ENCODE results near the gene FBXL3. TPM values are rescaled to one million over a fixed set of nuclear protein-coding genes. Genes with fewer than 3 reads are reported as not detected.
A peak's percentile ranks its signal among the peaks of the same experiment; 100 is the strongest.
"Not testable (repeated sequence)": the region's sequence is repeated elsewhere in the genome, so short reads cannot be mapped to it uniquely, and the experiment has no call there.

Gene FBXL3
- polyA plus RNA-seq, 3 donors, result 9.2 to 31.2 (median 27.0) TPM

- H3K27ac ChIP-seq (ENCODE audit: low read depth, low read length), result no peak overlapping the region
- 89 to 97% (median 90%) methylated on average over 6 of the region's 6 CpGs for WGBS, 3 donors
Measured at GRCh38 chr13:77031656-77032243, 4.8 kb upstream of the FBXL3 start.

GRCh38 chr13:77029436-77029835, 2.5 kb upstream of the FBXL3 start:
- no peak overlapping the region for H3K27ac ChIP-seq (ENCODE audit: low read depth, low read length)
- 76 to 100% (median 94%) methylated on average over 1 of the region's 1 CpG for WGBS, 3 donors

GRCh38 chr13:77028202-77028601, 1.2 kb upstream of the FBXL3 start:
- no peak overlapping the region for H3K27ac ChIP-seq (ENCODE audit: low read depth, low read length)
- WGBS, 3 donors, result 63 to 77% (median 67%) methylated on average over 5 of the region's 5 CpGs

GRCh38 chr13:77026255-77026860, 601 bp downstream of the FBXL3 start:
- 0 to 1% (median 1%) methylated on average over 33 to 62 of the region's 62 CpGs for WGBS, 3 donors
- peak overlapping the region; percentile 76 for H3K27ac ChIP-seq (ENCODE audit: low read depth, low read length)

GRCh38 chr13:77022341-77022740, 4.6 kb downstream of the FBXL3 start:
- 43 to 61% (median 46%) methylated on average over 3 of the region's 3 CpGs for WGBS, 3 donors
- no peak overlapping the region for H3K27ac ChIP-seq (ENCODE audit: low read depth, low read length)

GRCh38 chr13:77019756-77020155, 7.2 kb downstream of the FBXL3 start:
- no peak overlapping the region for H3K27ac ChIP-seq (ENCODE audit: low read depth, low read length)

- no peak overlapping the region for H3K27ac ChIP-seq (ENCODE audit: low read depth, low read length)
- WGBS, 3 donors, result 83 to 91% (median 87%) methylated on average over 6 of the region's 6 CpGs
Measured at GRCh38 chr13:77016888-77017623, 9.9 kb downstream of the FBXL3 start.

GRCh38 chr13:77016251-77016812, 10.6 kb downstream of the FBXL3 start:
- no peak overlapping the region for H3K27ac ChIP-seq (ENCODE audit: low read depth, low read length)
- WGBS, 3 donors, result 72 to 93% (median 90%) methylated on average over 3 of the region's 3 CpGs

- no peak overlapping the region for H3K27ac ChIP-seq (ENCODE audit: low read depth, low read length)
- 88 to 94% (median 90%) methylated on average over 2 of the region's 2 CpGs for WGBS, 3 donors
Measured at GRCh38 chr13:77014906-77015685, 11.9 kb downstream of the FBXL3 start.

- H3K27ac ChIP-seq (ENCODE audit: low read depth, low read length), result no peak overlapping the region
- WGBS, 3 donors, result 54 to 77% (median 70%) methylated on average over 2 of the region's 2 CpGs
Measured at GRCh38 chr13:77013853-77014542, 13.0 kb downstream of the FBXL3 start.

GRCh38 chr13:77009719-77010118, 17.2 kb downstream of the FBXL3 start:
- H3K27ac ChIP-seq (ENCODE audit: low read depth, low read length), result not testable (repeated sequence)
- WGBS, 3 donors, result 91 to 100% (median 98%) methylated on average over 5 of the region's 5 CpGs

GRCh38 chr13:77009011-77009410, 17.9 kb downstream of the FBXL3 start:
- H3K27ac ChIP-seq (ENCODE audit: low read depth, low read length), result no peak overlapping the region
- WGBS, 3 donors, result 86 to 93% (median 92%) methylated on average over 2 of the region's 2 CpGs

GRCh38 chr13:77008337-77008736, 18.6 kb downstream of the FBXL3 start:
- not testable (repeated sequence) for H3K27ac ChIP-seq (ENCODE audit: low read depth, low read length)
- whole genome bisulfite sequencing, 3 donors, result 90 to 95% (median 93%) methylated on average over 4 of the region's 4 CpGs

- H3K27ac ChIP-seq (ENCODE audit: low read depth, low read length), result no peak overlapping the region
- WGBS, 3 donors, result 49 to 69% (median 61%) methylated on average over 7 of the region's 7 CpGs
Measured at GRCh38 chr13:77002590-77003190, 24.3 kb downstream of the FBXL3 start.

- H3K27ac ChIP-seq (ENCODE audit: low read depth, low read length), result no peak overlapping the region
- 40 to 71% (median 58%) methylated on average over 4 of the region's 4 CpGs for WGBS, 3 donors
Measured at GRCh38 chr13:77001963-77002587, 24.9 kb downstream of the FBXL3 start.

- 46 to 77% (median 75%) methylated on average over 4 of the region's 4 CpGs for WGBS, 3 donors
- H3K27ac ChIP-seq (ENCODE audit: low read depth, low read length), result no peak overlapping the region
Measured at GRCh38 chr13:77001540-77001939, 25.4 kb downstream of the FBXL3 start.

GRCh38 chr13:77000475-77000874, 26.5 kb downstream of the FBXL3 start:
- WGBS, 3 donors, result 49 to 62% (median 55%) methylated on average over 1 of the region's 1 CpG
- no peak overlapping the region for H3K27ac ChIP-seq (ENCODE audit: low read depth, low read length)

All from adipose tissue (tissue), 3 donors.